ENCODE results near the gene SYNPO. TPM values are rescaled to one million over a fixed set of nuclear protein-coding genes. Genes with fewer than 3 reads are reported as not detected.
A peak's percentile ranks its signal among the peaks of the same experiment; 100 is the strongest.

SYNPO gene, protein sequence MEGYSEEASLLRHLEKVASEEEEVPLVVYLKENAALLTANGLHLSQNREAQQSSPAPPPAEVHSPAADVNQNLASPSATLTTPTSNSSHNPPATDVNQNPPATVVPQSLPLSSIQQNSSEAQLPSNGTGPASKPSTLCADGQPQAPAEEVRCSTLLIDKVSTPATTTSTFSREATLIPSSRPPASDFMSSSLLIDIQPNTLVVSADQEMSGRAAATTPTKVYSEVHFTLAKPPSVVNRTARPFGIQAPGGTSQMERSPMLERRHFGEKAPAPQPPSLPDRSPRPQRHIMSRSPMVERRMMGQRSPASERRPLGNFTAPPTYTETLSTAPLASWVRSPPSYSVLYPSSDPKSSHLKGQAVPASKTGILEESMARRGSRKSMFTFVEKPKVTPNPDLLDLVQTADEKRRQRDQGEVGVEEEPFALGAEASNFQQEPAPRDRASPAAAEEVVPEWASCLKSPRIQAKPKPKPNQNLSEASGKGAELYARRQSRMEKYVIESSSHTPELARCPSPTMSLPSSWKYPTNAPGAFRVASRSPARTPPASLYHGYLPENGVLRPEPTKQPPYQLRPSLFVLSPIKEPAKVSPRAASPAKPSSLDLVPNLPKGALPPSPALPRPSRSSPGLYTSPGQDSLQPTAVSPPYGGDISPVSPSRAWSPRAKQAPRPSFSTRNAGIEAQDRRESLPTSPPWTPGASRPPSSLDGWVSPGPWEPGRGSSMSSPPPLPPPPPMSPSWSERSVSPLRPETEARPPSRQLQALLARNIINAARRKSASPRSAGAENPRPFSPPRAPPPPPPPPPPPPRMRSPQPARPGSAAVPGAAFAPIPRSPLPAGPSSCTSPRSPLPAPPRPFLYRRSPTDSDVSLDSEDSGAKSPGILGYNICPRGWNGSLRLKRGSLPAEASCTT
- polyA plus RNA-seq (2013): 52.3 and 58.9 TPM in 2 replicates

DNA sequence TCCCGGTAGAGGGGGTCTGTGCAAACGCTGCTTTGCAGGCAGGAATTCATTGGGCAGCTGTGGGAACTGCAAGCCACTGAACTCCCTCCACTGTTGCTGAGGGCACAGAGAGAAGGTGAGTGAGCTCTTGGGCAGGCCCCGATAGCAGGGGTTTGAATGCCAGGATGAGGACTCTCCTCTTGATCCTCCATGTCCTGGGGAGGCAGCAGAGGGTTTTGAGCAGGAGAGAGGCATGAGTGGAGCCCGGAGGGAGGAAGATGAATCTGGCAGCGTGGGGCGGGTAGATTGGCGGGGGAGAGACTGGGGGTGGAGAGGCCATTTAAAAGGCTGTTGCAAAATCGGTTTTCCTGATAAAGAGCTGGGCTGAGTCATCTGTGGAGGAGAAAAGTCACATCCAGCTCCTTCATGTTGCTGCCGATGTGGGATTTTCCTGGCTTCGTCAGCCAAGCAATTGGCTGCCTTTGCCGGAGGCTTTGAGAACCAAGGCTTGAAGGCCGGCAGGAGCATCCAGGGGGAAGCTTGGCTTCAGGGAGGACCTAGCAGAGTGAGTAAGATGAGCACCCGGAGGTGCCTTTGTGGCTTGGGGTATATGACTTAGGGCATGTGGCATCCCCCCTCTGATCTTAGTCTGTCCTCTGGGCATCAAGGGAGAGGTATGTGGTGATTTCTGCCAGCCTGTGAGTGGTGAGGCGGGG is at the start of gene SYNPO:
TSS of gene SYNPO (plus strand) at position 350 of the 695 bp plus-strand sequence. CDS start 7,616 bp downstream, outside the sequence.
- H2BK5ac ChIP-seq (ENCODE audit: low read depth, low read length, poor library complexity): peak within 1 kb of the TSS; percentile 92
- no CpG with 5 or more reads among the region's 14 CpGs for WGBS (ENCODE audit: extremely low coverage, insufficient coverage, insufficient read length)
- peak within 1 kb of the TSS; percentile 96 for H2AK5ac ChIP-seq (ENCODE audit: low read length)
- no peaks in the 10 kb centered on the region for H3K27me3 ChIP-seq (ENCODE audit: insufficient read depth, low read length)
- H3K9me3 ChIP-seq (ENCODE audit: insufficient read depth, low read depth, low read length): no peaks in the 10 kb centered on the region
- H2AFZ ChIP-seq (ENCODE audit: insufficient read depth, low read length, poor library complexity): peak within 1 kb of the TSS; percentile 24
- no peak within 1 kb of the TSS for H3K9ac ChIP-seq (ENCODE audit: low read length)
- peak within 1 kb of the TSS; percentile 98 for H2BK12ac ChIP-seq (ENCODE audit: low read length)
- peak within 1 kb of the TSS; percentile 24 for H4K12ac ChIP-seq (ENCODE audit: low read depth, low read length)
- peak; percentile 93 to 94 for DNase-seq
- H3K4me1 ChIP-seq (ENCODE audit: control insufficient read depth in 1 of 2, insufficient read depth in 2 of 2, low read length in 2 of 2): peaks cover 69 to 73% of the 10 kb centered on the region in 2 experiments
- H3K23ac ChIP-seq (ENCODE audit: low read length): no peak within 1 kb of the TSS
- H3K27ac ChIP-seq (ENCODE audit: low read depth, low read length): peak within 1 kb of the TSS; percentile 92
- no peaks in the 10 kb centered on the region for H3K36me3 ChIP-seq (ENCODE audit: control insufficient read depth in 1 of 2, insufficient read depth in 2 of 2, low read length in 2 of 2)
- peak within 1 kb of the TSS; percentile 45 for H3K4me3 ChIP-seq (ENCODE audit: low read depth, low read length)
- peak within 1 kb of the TSS; percentile 90 for H3K14ac ChIP-seq (ENCODE audit: low read length)
- peak within 1 kb of the TSS; percentile 83 for H4K8ac ChIP-seq (ENCODE audit: low read depth, low read length)
- peaks cover 72% of the 10 kb centered on the region for H3K79me1 ChIP-seq (ENCODE audit: low read length)
- peak within 1 kb of the TSS; percentile 85 for H3K4ac ChIP-seq (ENCODE audit: low read depth, low read length)
- H3K4me2 ChIP-seq (ENCODE audit: low read length): peak within 1 kb of the TSS; percentile 50
- H2BK120ac ChIP-seq (ENCODE audit: insufficient read depth, low read length, poor library complexity): peak within 1 kb of the TSS; percentile 87
- peaks cover 24% of the 10 kb centered on the region for H3K79me2 ChIP-seq (ENCODE audit: control insufficient read depth, insufficient read depth, low read length, poor library complexity)
- peak within 1 kb of the TSS; percentile 96 for H4K91ac ChIP-seq (ENCODE audit: low read depth, low read length)
- H3K18ac ChIP-seq (ENCODE audit: low read length): peak within 1 kb of the TSS; percentile 89

DNA sequence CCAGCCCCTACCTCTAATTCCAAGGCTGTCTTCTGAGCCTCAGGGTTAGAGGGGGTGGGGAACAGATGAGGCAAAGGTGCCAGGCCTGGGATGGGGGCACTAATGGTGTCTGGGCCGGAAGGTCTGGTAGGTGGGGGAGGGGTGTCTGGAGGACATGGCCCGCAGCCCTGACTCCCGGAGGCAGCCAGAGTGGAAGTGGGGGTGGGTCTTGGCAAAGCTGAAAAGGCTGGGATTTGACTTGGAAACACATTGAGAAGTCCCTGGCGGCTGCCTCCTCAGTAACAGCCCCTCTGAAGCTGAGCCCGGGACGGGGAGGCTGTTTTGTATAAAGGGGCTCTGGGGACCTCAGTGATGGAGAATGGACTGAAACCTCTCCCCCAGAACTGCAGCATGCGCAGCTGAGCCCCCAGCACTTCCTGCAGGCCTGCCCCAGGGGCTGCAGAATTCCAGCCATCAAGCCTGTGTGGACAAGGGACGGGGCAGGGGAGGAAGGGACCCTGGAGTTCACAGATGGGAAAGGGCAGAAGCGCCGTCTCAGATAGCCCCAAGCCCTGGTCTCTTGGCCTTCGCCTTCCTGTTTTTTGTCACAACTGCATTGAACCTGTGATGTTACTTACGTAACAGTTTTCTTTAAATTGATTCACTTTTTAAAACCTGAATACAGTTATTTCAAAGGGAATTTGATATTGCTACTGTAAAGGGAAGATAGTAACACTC is 49.3 kb upstream of the SYNPO start:
- H3K4me3 ChIP-seq (ENCODE audit: low read depth, low read length): no peak overlapping the region
- H4K8ac ChIP-seq (ENCODE audit: low read depth, low read length): peak overlapping the region; percentile 57
- H3K79me2 ChIP-seq (ENCODE audit: control insufficient read depth, insufficient read depth, low read length, poor library complexity): peaks cover 18% of the 10 kb centered on the region
- H3K18ac ChIP-seq (ENCODE audit: low read length): peak overlapping the region; percentile 94
- no peak overlapping the region for H2AK5ac ChIP-seq (ENCODE audit: low read length)
- H3K4ac ChIP-seq (ENCODE audit: low read depth, low read length): peak overlapping the region; percentile 87
- no CpG with 5 or more reads among the region's 12 CpGs for WGBS (ENCODE audit: extremely low coverage, insufficient coverage, insufficient read length)
- H3K9me3 ChIP-seq (ENCODE audit: insufficient read depth, low read depth, low read length): no peaks in the 10 kb centered on the region
- peak overlapping the region; percentile 96 for H3K14ac ChIP-seq (ENCODE audit: low read length)
- H3K36me3 ChIP-seq (ENCODE audit: control insufficient read depth in 1 of 2, insufficient read depth in 2 of 2, low read length in 2 of 2): no peaks in the 10 kb centered on the region
- peak overlapping the region; percentile 85 for H3K27ac ChIP-seq (ENCODE audit: low read depth, low read length)
- DNase-seq: no peak
- H4K12ac ChIP-seq (ENCODE audit: low read depth, low read length): peak overlapping the region; percentile 48
- H4K91ac ChIP-seq (ENCODE audit: low read depth, low read length): peak overlapping the region; percentile 100
- peak overlapping the region; percentile 1 for H2AFZ ChIP-seq (ENCODE audit: insufficient read depth, low read length, poor library complexity)
- peak overlapping the region; percentile 99 for H2BK120ac ChIP-seq (ENCODE audit: insufficient read depth, low read length, poor library complexity)
- peaks cover 48 to 64% of the 10 kb centered on the region in 2 experiments for H3K4me1 ChIP-seq (ENCODE audit: control insufficient read depth in 1 of 2, insufficient read depth in 2 of 2, low read length in 2 of 2)
- no peak overlapping the region for H3K9ac ChIP-seq (ENCODE audit: low read length)
- peak overlapping the region; percentile 37 for H3K4me2 ChIP-seq (ENCODE audit: low read length)
- H3K23ac ChIP-seq (ENCODE audit: low read length): no peak overlapping the region
- peak overlapping the region; percentile 75 for H2BK12ac ChIP-seq (ENCODE audit: low read length)
- H3K79me1 ChIP-seq (ENCODE audit: low read length): peaks cover 60% of the 10 kb centered on the region
- H3K27me3 ChIP-seq (ENCODE audit: insufficient read depth, low read length): no peaks in the 10 kb centered on the region
- H2BK5ac ChIP-seq (ENCODE audit: low read depth, low read length, poor library complexity): peak overlapping the region; percentile 99

DNA sequence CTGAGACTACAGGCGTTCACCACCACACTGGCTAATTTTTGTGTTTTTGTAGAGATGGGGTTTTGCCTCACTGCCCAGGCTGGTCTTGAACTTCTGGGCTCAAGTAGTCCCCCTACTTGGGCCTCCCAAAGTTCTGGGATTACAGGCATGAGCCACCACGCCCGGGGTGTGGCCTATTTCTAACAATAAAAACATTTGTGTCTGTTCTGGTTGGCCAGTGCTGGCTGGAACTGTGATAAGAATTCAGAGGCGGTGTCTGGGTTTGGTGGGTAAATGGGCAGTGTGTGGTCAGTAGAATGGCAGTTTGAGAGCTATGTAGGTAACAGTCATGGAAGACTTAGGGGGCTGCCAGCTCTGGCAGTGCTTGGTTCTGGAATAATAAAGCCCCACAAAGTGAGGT is 46.9 kb upstream of the SYNPO start:
- Histone ChIP-seq H3K9ac (ENCODE audit: low read length) (no peak overlapping the region), H3K4me1 (ENCODE audit: control insufficient read depth in 1 of 2, insufficient read depth in 2 of 2, low read length in 2 of 2) (peaks cover 56 to 71% of the 10 kb centered on the region in 2 experiments), H2BK12ac (ENCODE audit: low read length) (peak overlapping the region; percentile 98), H2AFZ (ENCODE audit: insufficient read depth, low read length, poor library complexity) (no peak overlapping the region), H2BK5ac (ENCODE audit: low read depth, low read length, poor library complexity) (peak overlapping the region; percentile 98), H3K36me3 (ENCODE audit: control insufficient read depth in 1 of 2, insufficient read depth in 2 of 2, low read length in 2 of 2) (no peaks in the 10 kb centered on the region), H4K12ac (ENCODE audit: low read depth, low read length) (no peak overlapping the region), H3K4me3 (ENCODE audit: low read depth, low read length) (no peak overlapping the region), H3K14ac (ENCODE audit: low read length) (peak overlapping the region; percentile 86), H3K27me3 (ENCODE audit: insufficient read depth, low read length) (no peaks in the 10 kb centered on the region), H3K23ac (ENCODE audit: low read length) (no peak overlapping the region), H4K8ac (ENCODE audit: low read depth, low read length) (peak overlapping the region; percentile 66), H4K91ac (ENCODE audit: low read depth, low read length) (peak overlapping the region; percentile 99), H3K18ac (ENCODE audit: low read length) (peak overlapping the region; percentile 62), H3K79me1 (ENCODE audit: low read length) (peaks cover 71% of the 10 kb centered on the region), H3K9me3 (ENCODE audit: insufficient read depth, low read depth, low read length) (no peaks in the 10 kb centered on the region), H2BK120ac (ENCODE audit: insufficient read depth, low read length, poor library complexity) (peak overlapping the region; percentile 97), H3K79me2 (ENCODE audit: control insufficient read depth, insufficient read depth, low read length, poor library complexity) (peaks cover 20% of the 10 kb centered on the region), H3K4ac (ENCODE audit: low read depth, low read length) (no peak overlapping the region), H2AK5ac (ENCODE audit: low read length) (peak overlapping the region; percentile 97), H3K27ac (ENCODE audit: low read depth, low read length) (no peak overlapping the region), H3K4me2 (ENCODE audit: low read length) (no peak overlapping the region)
- no peak for DNase-seq
- WGBS (ENCODE audit: extremely low coverage, insufficient coverage, insufficient read length): no CpG with 5 or more reads among the region's 4 CpGs

All from trophoblast cell (in vitro differentiated cells and primary cell).